Astrocyte (in vitro differentiated cells and primary cell): Measurements from ENCODE around the gene THOC1.

Source experiments
- CTCF ChIP-seq: IDR thresholded peaks from 2 replicates; pipeline ENCODE4 v1.5.1; 2011; ENCODE audit warnings: low read depth, mild to moderate bottlenecking, inconsistent platforms, low read length, moderate library complexity; ENCODE audit not compliant: insufficient read depth
- EZH2 ChIP-seq: IDR thresholded peaks from 2 replicates; pipeline ENCODE4 v1.6.1; 2012; ENCODE audit warnings: mild to moderate bottlenecking, low read length, inconsistent platforms; ENCODE audit not compliant: insufficient read depth

GRCh38 chr18:273525-273924 lies 5.7 kb upstream of the THOC1 start:
- TF ChIP-seq CTCF (no peak), EZH2 (no peak)
